K562 (cell line): ENCODE measurements around the gene PAF1. TPM values are rescaled to one million over a fixed set of nuclear protein-coding genes. Genes with fewer than 3 reads are reported as not detected.
A peak's percentile ranks its signal among the peaks of the same experiment; 100 is the strongest.

ENCODE experiments used
- ATAC-seq: fragments of 200-7000 bp; cut with Tn5 transposase; 3 replicates; pipeline ENCODE4 v1.9.1; 2020; ENCODE audit warnings: moderate library complexity
- BruUV-seq: library from RNA; stranded (reverse); fragments of 400-500 nt; replicated peaks from 2 replicates; lab custom pipeline; 2021; lab: Mats Ljungman, UMichigan
- CTCF ChIA-PET: fragments of 300-600 bp; formaldehyde crosslinking; extraction: SDS; loops from one replicate; lab custom pipeline; 2021; ENCODE audit warnings: low intra/inter-chr PET ratio; lab: Yijun Ruan, JAX
- POLR2A ChIA-PET: fragments of 300-600, 350-650 bp; sonication (Branson Sonifier 250); formaldehyde crosslinking; extraction: SDS; loops from one replicate; lab custom pipeline; 2021; ENCODE audit warnings: antibody characterized with exemption, inconsistent platforms; lab: Yijun Ruan, JAX
- DNase-seq, 4 experiments: peaks; one replicate each; pipeline versions ENCODE4 v3.0.0 to v3.0.0-alpha.2; 2011 to 2018; ENCODE audit warnings: low spot score in 3 of 4, mixed read lengths in 3 of 4; ENCODE audit errors: extremely low read depth in 1 of 4
- FAIRE-seq: peaks from 2 replicates; lab custom pipeline; 2011; peaks lifted over from hg19 to GRCh38; lab: Jason Lieb, UNC
- H2AFZ ChIP-seq: 2 replicates; pipeline ENCODE4 v1.6.0; 2011; ENCODE audit warnings: low read depth, low read length, control low read depth, inconsistent platforms
- H3K27ac ChIP-seq: fragments of 200-600 bp; 3 replicates; pipeline ENCODE4 v1.8.0; 2011; ENCODE audit warnings: low read depth, mild to moderate bottlenecking, control low read depth, inconsistent platforms, low read length, moderate library complexity, mixed read lengths; ENCODE audit errors: extremely low read depth
- H3K27me3 ChIP-seq, 2 experiments: fragments of 300-600 bp in 1 of 2; 2 replicates in 1 of 2; 3 replicates in 1 of 2; pipeline versions ENCODE4 v1.6.0 to v1.8.0; 2011; ENCODE audit warnings: inconsistent platforms in 2 of 2, low read length in 2 of 2, mild to moderate bottlenecking in 1 of 2, mixed read lengths in 1 of 2, moderate library complexity in 1 of 2; ENCODE audit not compliant: control insufficient read depth in 2 of 2, insufficient read depth in 2 of 2
- H3K36me3 ChIP-seq: fragments of 300-600 bp; 3 replicates; pipeline ENCODE4 v1.8.0; 2011; ENCODE audit warnings: mild to moderate bottlenecking, low read length, inconsistent platforms; ENCODE audit not compliant: control insufficient read depth, insufficient read depth
- H3K4me1 ChIP-seq, 2 experiments: fragments of 200-600 bp in 1 of 2; replicated peaks in 1 of 2; 2 replicates in 1 of 2; 3 replicates in 1 of 2; pipeline versions ENCODE4 v1.5.1 to v1.8.0; 2011; ENCODE audit warnings: inconsistent platforms in 2 of 2, low read length in 2 of 2, mild to moderate bottlenecking in 1 of 2, mixed read lengths in 1 of 2, moderate library complexity in 1 of 2; ENCODE audit not compliant: control insufficient read depth in 2 of 2, insufficient read depth in 2 of 2
- H3K4me2 ChIP-seq: 2 replicates; pipeline ENCODE4 v1.6.1; 2011; ENCODE audit warnings: low read length, control low read depth, inconsistent platforms, mixed read lengths; ENCODE audit not compliant: insufficient read depth
- H3K4me3 ChIP-seq: fragments of 200-600 bp; sonication (generic), shearing (Covaris generic); 2 replicates; pipeline ENCODE4 v1.5.1; 2016; ENCODE audit warnings: control low read depth, inconsistent platforms
- H3K79me2 ChIP-seq: fragments of 200-600 bp; 3 replicates; pipeline ENCODE4 v1.8.0; 2011; ENCODE audit warnings: low read length, inconsistent platforms; ENCODE audit not compliant: control insufficient read depth, insufficient read depth
- H3K9ac ChIP-seq, 2 experiments: 2 replicates each; pipeline versions ENCODE4 v1.6.0 to v1.6.1; 2011; ENCODE audit warnings: low read depth in 2 of 2, low read length in 2 of 2, control low read depth in 1 of 2, inconsistent platforms in 1 of 2, mild to moderate bottlenecking in 1 of 2, mixed read lengths in 1 of 2; ENCODE audit not compliant: insufficient read depth in 1 of 2
- H3K9me1 ChIP-seq: one replicate; pipeline ENCODE4 v1.6.0; 2011; ENCODE audit warnings: inconsistent platforms, mild to moderate bottlenecking, low read length, moderate library complexity; ENCODE audit not compliant: control insufficient read depth, insufficient read depth
- H3K9me3 ChIP-seq: replicated peaks from 2 replicates; pipeline ENCODE4 v1.5.1; 2011; ENCODE audit warnings: low read depth, low read length, inconsistent platforms; ENCODE audit not compliant: control insufficient read depth, insufficient read depth
- H4K20me1 ChIP-seq: replicated peaks from 2 replicates; pipeline ENCODE4 v1.6.1; 2011; ENCODE audit warnings: low read length, inconsistent platforms, mixed read lengths; ENCODE audit not compliant: control insufficient read depth, insufficient read depth
- CBFA2T2 ChIP-seq: fragments of 450-650 bp; conservative IDR thresholded peaks from 2 replicates; pipeline ENCODE4 v1.6.1; 2017; ENCODE audit warnings: mild to moderate bottlenecking
- CCNT2 ChIP-seq: IDR thresholded peaks from 2 replicates; pipeline ENCODE4 v1.6.1; 2011; ENCODE audit warnings: borderline replicate concordance, low read depth, mild to moderate bottlenecking, moderate library complexity, mixed read lengths, low read length; ENCODE audit not compliant: insufficient read length; ENCODE audit errors: extremely low read depth
- EGR1 ChIP-seq: fragments of 450-650 bp; conservative IDR thresholded peaks from 2 replicates; pipeline ENCODE4 v1.6.1; 2017; ENCODE audit warnings: mild to moderate bottlenecking
- GABPB1 ChIP-seq: sonication (generic); formaldehyde crosslinking; IDR thresholded peaks from 2 replicates; pipeline ENCODE4 v1.8.0; 2022; ENCODE audit warnings: mild to moderate bottlenecking, missing genetic modification reagents
- GATA2 ChIP-seq: sonication (generic); formaldehyde crosslinking; IDR thresholded peaks from 2 replicates; pipeline ENCODE4 v1.4.0; 2020; ENCODE audit warnings: mild to moderate bottlenecking, missing genetic modification reagents
- MBD1 ChIP-seq: fragments of 250-450 bp; sonication (Bioruptor Pico); IDR thresholded peaks from 2 replicates; pipeline ENCODE4 v1.8.0; 2022; ENCODE audit warnings: inconsistent platforms
- PCBP1 ChIP-seq: fragments of 200-400 bp; formaldehyde crosslinking; IDR thresholded peaks from 2 replicates; pipeline ENCODE4 v1.6.1; 2018; ENCODE audit warnings: mild to moderate bottlenecking, low read depth, low read length; ENCODE audit not compliant: poor library complexity, severe bottlenecking
- POLR2G ChIP-seq: fragments of 200-400 bp; formaldehyde crosslinking; IDR thresholded peaks from 2 replicates; pipeline ENCODE4 v1.6.1; 2017; ENCODE audit warnings: low read depth, mild to moderate bottlenecking, antibody characterized with exemption, low read length, moderate library complexity
- RAD51 ChIP-seq: fragments of 450-650 bp; IDR thresholded peaks from 2 replicates; pipeline ENCODE4 v1.7.1; 2016; ENCODE audit warnings: low read depth, mild to moderate bottlenecking, borderline replicate concordance
- VEZF1 ChIP-seq: fragments of 200-800 bp; sonication (Bioruptor generic); IDR thresholded peaks from 2 replicates; pipeline ENCODE4 v1.6.1; 2017; ENCODE audit warnings: missing genetic modification characterization, missing compliant biosample characterization
- ZBTB7A ChIP-seq: IDR thresholded peaks from 2 replicates; pipeline ENCODE4 v1.6.1; 2011; ENCODE audit warnings: low read depth, mild to moderate bottlenecking, low read length, moderate library complexity, borderline replicate concordance; ENCODE audit not compliant: control insufficient read depth
- ZC3H4 ChIP-seq: sonication (generic); formaldehyde crosslinking; IDR thresholded peaks from 2 replicates; pipeline ENCODE4 v1.9.0; 2021; ENCODE audit warnings: missing genetic modification reagents, borderline replicate concordance
- ZFX ChIP-seq: sonication (generic); formaldehyde crosslinking; IDR thresholded peaks from 2 replicates; pipeline ENCODE4 v1.8.0; 2022; ENCODE audit warnings: mild to moderate bottlenecking, missing genetic modification reagents, moderate library complexity
- ZNF551 ChIP-seq: fragments of 250-450 bp; sonication (Bioruptor Pico); IDR thresholded peaks from 2 replicates; pipeline ENCODE4 v1.5.0; 2021; ENCODE audit warnings: mild to moderate bottlenecking, moderate library complexity
- WGBS: fragments of 100-300 bp; shearing (Covaris generic); methylation state at CpG from one replicate; pipeline ENCODE4 v1.1.6; 2016; ENCODE audit warnings: low coverage, mixed read lengths; ENCODE audit not compliant: insufficient coverage; ENCODE audit errors: missing lambda C conversion rate; 5-methylcytosine and 5-hydroxymethylcytosine counted together
- in situ Hi-C: fragments of 300-500 bp; cut with MboI; formaldehyde crosslinking; loops from 4 replicates; pipeline ENCODE4 v1.15.0; 2018; ENCODE audit warnings: inconsistent platforms, mixed read lengths
- intact Hi-C: fragments of 100-400 bp; cut with micrococcal nuclease; formaldehyde crosslinking; loops from 2 replicates; pipeline ENCODE4 v1.14.2; 2022
- polyA plus RNA-seq, 8 experiments: library from polyadenylated mRNA; depleted of rRNA in 4 of 8; stranded (reverse) in 5 of 8; unstranded in 3 of 8; fragments of >200 nt; fragmentation: Nextera tagmentation in 2 of 8; fragmentation: Illumina TruSeq in 1 of 8; extraction: Ambion mirVana in 2 of 8; extraction: Trizol in 1 of 8; gene quantifications; 2 replicates each; pipeline versions ENCODE4 v1.2.1 to v1.2.3, GENCODE V29; 2011 to 2014; ENCODE audit warnings: inconsistent platforms in 1 of 8, missing spikeins in 1 of 8
- total RNA-seq, 7 experiments: library from RNA; depleted of rRNA in 6 of 7; stranded (reverse); fragments of >200 nt in 6 of 7; fragmentation: Illumina TruSeq in 2 of 7; extraction: Trizol in 2 of 7; gene quantifications; 2 replicates each; pipeline versions ENCODE4 v1.2.1 to v1.2.3, GENCODE V29; 2011 to 2021; ENCODE audit warnings: low replicate concordance in 1 of 7

The PAF1 gene
- total and polyA plus RNA-seq, 9 of the 15 experiments (the other 6 are each of a cell fraction or from before 2014, with no cell fraction given): 1.5 to 45.0 (median 33.8) TPM

GRCh38 chr19:39413272-39413910 is 22.5 kb upstream of the PAF1 start:
- intact Hi-C loops: loop anchor here (5.0 kb wide), 2 partner anchors 186 to 291 kb away; no protein-coding TSS in a partner anchor
- Histone ChIP-seq H2AFZ (peak overlapping the region; percentile 78), H3K79me2 (peaks cover 44% of the 10 kb centered on the region), H3K9me1 (no peaks in the 10 kb centered on the region), H3K9me3 (no peaks in the 10 kb centered on the region), H3K27me3 (no peaks in the 10 kb centered on the region), H3K4me3 (peak overlapping the region; percentile 71), H3K4me2 (peak overlapping the region; percentile 77), H3K27ac (peak overlapping the region; percentile 84), H3K9ac (peak overlapping the region; percentile 86 to 97), H3K4me1 (peaks cover 31 to 70% of the 10 kb centered on the region in 2 experiments), H4K20me1 (peaks cover under 1% of the 10 kb centered on the region; the same call in 1 of the 2 replicates), H3K36me3 (peaks cover 20% of the 10 kb centered on the region; the same call in 2 of the 3 replicates)
- 12% methylated on average over 20 of the region's 54 CpGs for WGBS
- FAIRE-seq (no peak), ATAC-seq (no peak), DNase-seq (peak; percentile 39 to 70 (median 58))
- ChIA-PET POLR2A (interaction anchor here (1.1 to 1.7 kb wide), 5 partner anchors 10 to 71 kb away, joined by 3 to 15 read pairs (median 5); partner anchors contain the start of genes RPS16 and SAMD4B), CTCF (interaction anchor here (0.6 to 3.7 kb wide), 4 partner anchors 15 to 303 kb away, joined by 3 to 74 read pairs (median 4); no protein-coding TSS in a partner anchor)
- in situ Hi-C loops: no loop called here
- no TSS peak for BruUV-seq
- no peak for TF ChIP-seq MBD1 (CRISPR knock-in tag)
- TF ChIP-seq ZC3H4: no peak
- TF ChIP-seq EGR1: peak; percentile 73
- peak; percentile 13 for TF ChIP-seq CCNT2
- no peak for TF ChIP-seq PCBP1
- TF ChIP-seq CBFA2T2: no peak
- 0 out of 2 replicates have a peak, but pooled peaks have one; percentile 6 for TF ChIP-seq ZFX (CRISPR knock-in tag)
- no peak for TF ChIP-seq RAD51
- TF ChIP-seq VEZF1 (CRISPR knock-in tag): peak; percentile 47
- peak; percentile 15 for TF ChIP-seq POLR2G
- TF ChIP-seq GATA2: no peak
- no peak for TF ChIP-seq ZNF551
- 0 out of 2 replicates have a peak, but pooled peaks have one; percentile 38 for TF ChIP-seq GABPB1 (CRISPR knock-in tag)
- peak; percentile 81 for TF ChIP-seq ZBTB7A
